IMR-90 (cell line): ENCODE data around the gene CHD9. TPM values are rescaled to one million over a fixed set of nuclear protein-coding genes. Genes with fewer than 3 reads are reported as not detected.

ENCODE experiments used
- ATAC-seq: fragments of 200-7000 bp; cut with Tn5 transposase; 2 replicates; pipeline ENCODE4 v1.9.1; 2020; ENCODE audit warnings: low read depth, mild to moderate bottlenecking, moderate library complexity
- BruUV-seq: library from RNA; stranded (reverse); fragments of 400-500 nt; replicated peaks from 2 replicates; lab custom pipeline; 2021; lab: Mats Ljungman, UMichigan
- CTCF ChIA-PET: fragments of 300-600 bp; formaldehyde crosslinking; extraction: SDS; loops from one replicate; lab custom pipeline; 2021; ENCODE audit warnings: antibody characterized with exemption; lab: Yijun Ruan, JAX
- POLR2A ChIA-PET: fragments of 300-600 bp; sonication (Branson Sonifier 250); formaldehyde crosslinking; loops from one replicate; lab custom pipeline; 2022; ENCODE audit warnings: antibody characterized with exemption; ENCODE audit not compliant: unreplicated experiment; lab: Charles Lee
- DNase-seq: peaks from one replicate; pipeline ENCODE4 v3.0.0; 2013
- H2AFZ ChIP-seq: replicated peaks from 2 replicates; pipeline ENCODE3; 2013; ENCODE audit warnings: low read length, mild to moderate bottlenecking; ENCODE audit not compliant: poor library complexity
- H2AK5ac ChIP-seq: 2 replicates; pipeline ENCODE4 v1.6.1; 2013; ENCODE audit warnings: low read depth, low read length, inconsistent platforms
- H2AK9ac ChIP-seq: replicated peaks from 2 replicates; pipeline ENCODE3; 2013; ENCODE audit warnings: mild to moderate bottlenecking, low read depth, low read length, moderate library complexity; ENCODE audit not compliant: poor library complexity
- H2BK120ac ChIP-seq: 2 replicates; pipeline ENCODE4 v1.6.1; 2013; ENCODE audit warnings: low read depth, low read length, inconsistent platforms
- H2BK15ac ChIP-seq: 3 replicates; pipeline ENCODE4 v1.6.1; 2013; ENCODE audit warnings: low read depth, low read length, inconsistent platforms
- H2BK20ac ChIP-seq: 2 replicates; pipeline ENCODE4 v1.6.1; 2013; ENCODE audit warnings: low read depth, mild to moderate bottlenecking, inconsistent platforms, low read length, moderate library complexity
- H2BK5ac ChIP-seq: 2 replicates; pipeline ENCODE4 v1.6.1; 2013; ENCODE audit warnings: mild to moderate bottlenecking, low read depth, low read length, inconsistent platforms; ENCODE audit not compliant: poor library complexity, severe bottlenecking
- H3K14ac ChIP-seq: replicated peaks from 2 replicates; pipeline ENCODE4 v1.6.1; 2013; ENCODE audit warnings: low read depth, low read length, inconsistent platforms
- H3K18ac ChIP-seq: 2 replicates; pipeline ENCODE4 v1.6.1; 2013; ENCODE audit warnings: low read depth, low read length, control low read depth
- H3K23ac ChIP-seq: 2 replicates; pipeline ENCODE4 v1.6.1; 2013; ENCODE audit warnings: low read depth, low read length, inconsistent platforms
- H3K27ac ChIP-seq: 2 replicates; pipeline ENCODE4 v1.5.1; 2013; ENCODE audit warnings: mild to moderate bottlenecking, control low read depth, low read length; ENCODE audit not compliant: insufficient read depth
- H3K27me3 ChIP-seq: 2 replicates; pipeline ENCODE4 v1.6.1; 2013; ENCODE audit warnings: low read length; ENCODE audit not compliant: control insufficient read depth, insufficient read depth
- H3K36me3 ChIP-seq: 2 replicates; pipeline ENCODE4 v1.6.1; 2013; ENCODE audit warnings: low read length, mixed read lengths; ENCODE audit not compliant: control insufficient read depth, insufficient read depth
- H3K4ac ChIP-seq: 2 replicates; pipeline ENCODE4 v1.6.1; 2013; ENCODE audit warnings: low read depth, low read length, inconsistent platforms
- H3K4me1 ChIP-seq: 2 replicates; pipeline ENCODE4 v1.6.1; 2013; ENCODE audit warnings: low read length, mixed read lengths; ENCODE audit not compliant: control insufficient read depth, insufficient read depth
- H3K4me2 ChIP-seq: 2 replicates; pipeline ENCODE4 v1.6.1; 2013; ENCODE audit warnings: low read depth, mild to moderate bottlenecking, control low read depth, low read length, moderate library complexity
- H3K4me3 ChIP-seq: 2 replicates; pipeline ENCODE4 v1.5.1; 2013; ENCODE audit warnings: low read depth, mild to moderate bottlenecking, control low read depth, low read length, moderate library complexity; ENCODE audit not compliant: insufficient read depth
- H3K56ac ChIP-seq: 2 replicates; pipeline ENCODE4 v1.6.1; 2013; ENCODE audit warnings: low read length, inconsistent platforms; ENCODE audit not compliant: insufficient read depth; ENCODE audit errors: extremely low read depth
- H3K79me1 ChIP-seq, 2 experiments: 2 replicates each; pipeline ENCODE4 v1.6.1; 2013; ENCODE audit warnings: low read length in 2 of 2, inconsistent platforms in 1 of 2, low read depth in 1 of 2
- H3K9ac ChIP-seq: 2 replicates; pipeline ENCODE4 v1.6.1; 2013; ENCODE audit warnings: low read depth, low read length, control low read depth
- H3K9me1 ChIP-seq: 2 replicates; pipeline ENCODE4 v1.6.1; 2013; ENCODE audit warnings: low read length, inconsistent platforms; ENCODE audit not compliant: insufficient read depth
- H3K9me3 ChIP-seq: 2 replicates; pipeline ENCODE4 v1.6.1; 2013; ENCODE audit warnings: low read length; ENCODE audit not compliant: control insufficient read depth, insufficient read depth
- H4K20me1 ChIP-seq: 2 replicates; pipeline ENCODE4 v1.6.1; 2013; ENCODE audit warnings: low read length, inconsistent platforms; ENCODE audit not compliant: insufficient read depth
- H4K5ac ChIP-seq: 2 replicates; pipeline ENCODE4 v1.6.1; 2013; ENCODE audit warnings: mild to moderate bottlenecking, low read depth, low read length, control low read depth
- H4K8ac ChIP-seq, 2 experiments: 2 replicates each; pipeline ENCODE4 v1.6.1; 2013; ENCODE audit warnings: low read depth in 2 of 2, low read length in 2 of 2, control low read depth in 1 of 2, inconsistent platforms in 1 of 2
- H4K91ac ChIP-seq: 2 replicates; pipeline ENCODE4 v1.6.1; 2013; ENCODE audit warnings: low read depth, low read length, inconsistent platforms; ENCODE audit not compliant: insufficient read depth
- CEBPB ChIP-seq: IDR thresholded peaks from 2 replicates; pipeline ENCODE4 v1.6.1; 2012; ENCODE audit warnings: low read depth, low read length, improper control_type of control experiment
- CHD1 ChIP-seq: IDR thresholded peaks from 2 replicates; pipeline ENCODE4 v1.6.1; 2012; ENCODE audit warnings: low read depth, low read length, improper control_type of control experiment
- WGBS, 2 experiments: methylation state at CpG; one replicate each; pipeline versions ENCODE4 v1.1.5 to v1.1.7; 2013; ENCODE audit warnings: missing lambda C conversion rate in 2 of 2; ENCODE audit not compliant: insufficient read length in 1 of 2; ENCODE audit errors: extremely low coverage in 2 of 2; 5-methylcytosine and 5-hydroxymethylcytosine counted together
- dilution Hi-C: fragments of 300-500 bp; cut with HindIII; formaldehyde crosslinking; loops from one replicate; pipeline ENCODE4 v1.14.3; 2018; ENCODE audit warnings: low sequenced_read_pairs; ENCODE audit not compliant: unreplicated experiment
- in situ Hi-C: fragments of 300-500 bp; cut with MboI; formaldehyde crosslinking; loops from 3 replicates; pipeline ENCODE4 v1.14.3; 2019; ENCODE audit warnings: low sequenced_read_pairs, inconsistent platforms, mixed read lengths
- intact Hi-C: fragments of 100-400 bp; cut with micrococcal nuclease; formaldehyde crosslinking; loops from 2 replicates; pipeline ENCODE4 v1.10.0; 2022
- polyA plus RNA-seq, 3 experiments: library from polyadenylated mRNA; depleted of rRNA; stranded (reverse); fragments of >200 nt; gene quantifications; 2 replicates each; pipeline ENCODE4 v1.2.3, GENCODE V29; 2012; ENCODE audit warnings: low replicate concordance in 1 of 3
- total RNA-seq: library from RNA; depleted of rRNA; stranded (reverse); fragments of >200 nt; gene quantifications from 2 replicates; pipeline ENCODE4 v1.2.3, GENCODE V29; 2012

The CHD9 gene
- total and polyA plus RNA-seq, 2 of the 4 experiments (the other 2 are of a cell fraction), result 9.1 to 48.8 TPM

- dilution Hi-C loops, result no loop called here
These were observed 156.5 kb downstream of the CHD9 start for GRCh38 chr16:53211253-53211652.

More at GRCh38 chr16:53211253-53211652, 156.5 kb downstream of the CHD9 start:
- Histone ChIP-seq H3K4me3 (no peak overlapping the region; the same call in 1 of the 2 replicates), H3K27ac (no peak overlapping the region), H3K56ac (no peak overlapping the region), H2AFZ (no peak overlapping the region), H4K91ac (no peak overlapping the region), H3K9me3 (no peaks in the 10 kb centered on the region), H3K9me1 (0 out of 2 replicates have a peak, but pooled peaks cover 2% of the 10 kb centered on the region), H2BK120ac (no peak overlapping the region), H2BK20ac (no peak overlapping the region), H4K20me1 (peaks cover 8% of the 10 kb centered on the region; the same call in 1 of the 2 replicates), H3K4me2 (peak overlapping the region; percentile 66; the same call in 1 of the 2 replicates), H2BK15ac (no peak overlapping the region), H2AK9ac (no peak overlapping the region), H2AK5ac (no peak overlapping the region), H3K4me1 (no peaks in the 10 kb centered on the region; the same call in 1 of the 2 replicates), H3K23ac (no peak overlapping the region), H3K14ac (no peak overlapping the region), H3K27me3 (no peaks in the 10 kb centered on the region), H4K8ac (no peak overlapping the region; a peak in 1 of 4 replicates), H4K5ac (no peak overlapping the region), H3K36me3 (peaks cover 3% of the 10 kb centered on the region; the same call in 1 of the 2 replicates), H3K9ac (no peak overlapping the region), H3K79me1 (peaks cover 7 to 12% of the 10 kb centered on the region in 2 experiments; a peak in 3 of 4 replicates), H2BK5ac (peak overlapping the region; percentile 18), H3K4ac (no peak overlapping the region), H3K18ac (no peak overlapping the region)
- ChIA-PET CTCF (interaction anchor here (0.7 kb wide), 1 partner anchor 156 kb away, joined by 3 read pairs; no protein-coding TSS in a partner anchor), POLR2A (no interaction called here)
- intact Hi-C loops (no loop called here), in situ Hi-C loops (loop anchor here (10.0 kb wide), 1 partner anchor 156 kb away; the partner anchor contains the start of genes CHD9 and CHD9NB)
- ATAC-seq (no peak), DNase-seq (no peak)
- TF ChIP-seq CHD1, result no peak
- TF ChIP-seq CEBPB, result peak; percentile 40; the same call in 1 of the 2 replicates
- WGBS, 2 experiments, result 100% methylated on average over 1 of the region's 3 CpGs; no CpG with 5 or more reads in 1 of the 2 experiments
- BruUV-seq, result no TSS peak
